SK-N-SH treated with all-trans-retinoic acid at 6 μM for 48 hours (cell line): ENCODE results near the gene PDIK1L.

Experiments
- ARNTL ChIP-seq: fragments of 450-650 bp; formaldehyde crosslinking; IDR thresholded peaks from 2 replicates; pipeline ENCODE4 v1.5.0; 2020; ENCODE audit warnings: low read depth, mild to moderate bottlenecking, moderate library complexity, borderline replicate concordance
- ESRRG ChIP-seq: fragments of 250-450 bp; sonication (Bioruptor Pico); IDR thresholded peaks from 2 replicates; pipeline ENCODE4 v1.6.1; 2021; ENCODE audit warnings: mild to moderate bottlenecking
- GLIS3 ChIP-seq: fragments of 250-450 bp; sonication (Bioruptor Pico); IDR thresholded peaks from 2 replicates; pipeline ENCODE4 v1.5.0; 2020; ENCODE audit warnings: mild to moderate bottlenecking, moderate library complexity
- OSR1 ChIP-seq: fragments of 250-450 bp; sonication (Bioruptor Pico); IDR thresholded peaks from 2 replicates; pipeline ENCODE4 v1.8.0; 2022; ENCODE audit warnings: moderate library complexity, mild to moderate bottlenecking, inconsistent platforms
- POU6F1 ChIP-seq: fragments of 250-450 bp; sonication (Bioruptor Pico); IDR thresholded peaks from 2 replicates; pipeline ENCODE4 v1.8.0; 2021; ENCODE audit warnings: low read depth, mild to moderate bottlenecking, moderate library complexity, borderline replicate concordance
- RARB ChIP-seq: fragments of 250-450 bp; sonication (Bioruptor Pico); IDR thresholded peaks from 2 replicates; pipeline ENCODE4 v1.8.0; 2021; ENCODE audit warnings: mild to moderate bottlenecking, moderate library complexity
- TCF4 ChIP-seq: fragments of 250-450 bp; sonication (Bioruptor Pico); IDR thresholded peaks from 2 replicates; pipeline ENCODE4 v1.8.0; 2021; ENCODE audit warnings: mild to moderate bottlenecking, moderate library complexity, borderline replicate concordance
- TOX ChIP-seq: fragments of 250-450 bp; sonication (Bioruptor Pico); IDR thresholded peaks from 2 replicates; pipeline ENCODE4 v1.8.0; 2021; ENCODE audit warnings: mild to moderate bottlenecking, moderate library complexity, borderline replicate concordance
- ZC3H10 ChIP-seq: fragments of 250-450 bp; sonication (Bioruptor Pico); IDR thresholded peaks from 2 replicates; pipeline ENCODE4 v1.5.1; 2021; ENCODE audit warnings: mild to moderate bottlenecking, moderate library complexity
- ZFP30 ChIP-seq: fragments of 450-650 bp; formaldehyde crosslinking; IDR thresholded peaks from 2 replicates; pipeline ENCODE4 v1.5.0; 2022; ENCODE audit warnings: mild to moderate bottlenecking, moderate library complexity
- ZNF565 ChIP-seq: fragments of 450-650 bp; formaldehyde crosslinking; conservative IDR thresholded peaks from 2 replicates; pipeline ENCODE4 v1.5.0; 2020; ENCODE audit warnings: low read depth, mild to moderate bottlenecking, moderate library complexity
- TF ChIP-seq, protein P1 (sequence below): fragments of 250-450 bp; sonication (Bioruptor Pico); IDR thresholded peaks from 2 replicates; pipeline ENCODE4 v1.8.0; 2020; ENCODE audit warnings: mild to moderate bottlenecking, moderate library complexity, borderline replicate concordance

DNA sequence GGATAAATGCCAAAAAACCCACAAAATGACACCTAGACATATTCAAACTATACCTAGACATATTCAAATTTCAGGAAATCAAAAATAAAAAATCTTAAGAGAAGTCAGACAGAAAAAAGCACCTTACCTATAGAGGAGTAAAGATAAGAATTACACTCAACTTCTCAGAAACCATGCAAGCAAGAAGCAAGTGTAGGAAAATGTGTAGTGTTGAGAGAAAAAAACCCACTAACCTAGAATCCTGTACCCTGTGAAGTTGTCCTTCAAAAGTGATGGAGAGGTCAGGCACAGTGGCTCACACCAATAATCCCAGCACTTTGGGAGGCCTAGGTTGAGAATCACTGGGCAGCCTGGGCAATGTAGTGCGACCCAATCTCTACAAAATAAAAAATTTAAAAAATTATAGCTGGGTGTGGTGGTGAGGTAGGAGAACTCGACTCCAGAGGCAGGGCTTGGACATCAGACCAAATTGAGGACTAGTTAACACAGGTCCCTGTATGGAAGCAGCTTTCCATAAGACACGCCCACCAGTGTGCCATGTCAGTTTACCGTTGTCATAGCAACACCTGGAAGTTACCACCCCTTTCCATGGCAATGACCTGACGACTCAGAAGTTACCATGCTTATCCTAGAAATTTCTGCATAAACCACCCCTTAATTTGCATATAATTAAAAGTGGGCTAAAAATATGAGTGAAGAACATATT lies 20.7 kb downstream of the PDIK1L start:
- TF ChIP-seq, protein P1, sequence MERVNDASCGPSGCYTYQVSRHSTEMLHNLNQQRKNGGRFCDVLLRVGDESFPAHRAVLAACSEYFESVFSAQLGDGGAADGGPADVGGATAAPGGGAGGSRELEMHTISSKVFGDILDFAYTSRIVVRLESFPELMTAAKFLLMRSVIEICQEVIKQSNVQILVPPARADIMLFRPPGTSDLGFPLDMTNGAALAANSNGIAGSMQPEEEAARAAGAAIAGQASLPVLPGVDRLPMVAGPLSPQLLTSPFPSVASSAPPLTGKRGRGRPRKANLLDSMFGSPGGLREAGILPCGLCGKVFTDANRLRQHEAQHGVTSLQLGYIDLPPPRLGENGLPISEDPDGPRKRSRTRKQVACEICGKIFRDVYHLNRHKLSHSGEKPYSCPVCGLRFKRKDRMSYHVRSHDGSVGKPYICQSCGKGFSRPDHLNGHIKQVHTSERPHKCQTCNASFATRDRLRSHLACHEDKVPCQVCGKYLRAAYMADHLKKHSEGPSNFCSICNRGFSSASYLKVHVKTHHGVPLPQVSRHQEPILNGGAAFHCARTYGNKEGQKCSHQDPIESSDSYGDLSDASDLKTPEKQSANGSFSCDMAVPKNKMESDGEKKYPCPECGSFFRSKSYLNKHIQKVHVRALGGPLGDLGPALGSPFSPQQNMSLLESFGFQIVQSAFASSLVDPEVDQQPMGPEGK (CRISPR knock-in tag) = no peak
- TF ChIP-seq ZFP30 (CRISPR knock-in tag) (no peak), GLIS3 (CRISPR knock-in tag) (no peak), POU6F1 (CRISPR knock-in tag) (no peak), OSR1 (CRISPR knock-in tag) (no peak), RARB (CRISPR knock-in tag) (no peak), TOX (CRISPR knock-in tag) (no peak), ARNTL (CRISPR knock-in tag) (no peak), ZNF565 (no peak), TCF4 (CRISPR knock-in tag) (no peak), ESRRG (CRISPR knock-in tag) (no peak), ZC3H10 (no peak)
